Tibial nerve (tissue), 4 donors: ENCODE measurements around the gene C1RL. TPM values are rescaled to one million over a fixed set of nuclear protein-coding genes. Genes with fewer than 3 reads are reported as not detected.

Experiments used
- DNase-seq, 2 donors: peaks; one replicate each; pipeline ENCODE4 v3.0.0-alpha.2; 2019; ENCODE audit warnings: low spot score in 2 of 2
- H3K27ac ChIP-seq, 4 donors: fragments of 200-600 bp; sonication (generic) in 3 of 4; one replicate each; pipeline ENCODE4 v1.5.1; 2017 to 2019; ENCODE audit warnings: mild to moderate bottlenecking in 1 of 4
- H3K27me3 ChIP-seq, 2 donors: fragments of 200-600 bp; sonication (generic) in 1 of 2; one replicate each; pipeline versions ENCODE4 v1.5.1 to v1.6.0; 2017 to 2019
- H3K36me3 ChIP-seq, 3 donors: fragments of 200-600 bp; sonication (generic); one replicate each; pipeline ENCODE4 v1.5.1; 2018 to 2019
- H3K4me1 ChIP-seq, 4 donors: fragments of 200-600 bp; sonication (generic) in 3 of 4; one replicate each; pipeline ENCODE4 v1.5.1; 2017 to 2019
- H3K4me3 ChIP-seq, 4 donors: fragments of 200-600 bp; sonication (generic) in 3 of 4; one replicate each; pipeline ENCODE4 v1.5.1; 2017 to 2019; ENCODE audit warnings: mild to moderate bottlenecking in 1 of 4, moderate library complexity in 1 of 4
- H3K9me3 ChIP-seq, 4 donors: fragments of 200-600 bp; sonication (generic) in 3 of 4; one replicate each; pipeline ENCODE4 v1.5.1; 2017 to 2019
- CTCF ChIP-seq, 5 experiments: fragments of 200-600 bp in 3 of 5; fragments of 450-650 bp in 2 of 5; sonication (generic) in 3 of 5; IDR thresholded peaks; one replicate each; pipeline ENCODE4 v1.5.1; 2016 to 2019; ENCODE audit warnings: antibody characterized with exemption in 5 of 5, mild to moderate bottlenecking in 3 of 5, moderate library complexity in 2 of 5
- EP300 ChIP-seq, 2 donors: sonication (generic); formaldehyde crosslinking; IDR thresholded peaks; one replicate each; pipeline ENCODE4 v1.6.1; 2017; ENCODE audit warnings: antibody characterized with exemption in 2 of 2, mild to moderate bottlenecking in 1 of 2
- POLR2A ChIP-seq, 2 donors: fragments of 450-650 bp; IDR thresholded peaks; one replicate each; pipeline ENCODE4 v1.6.1; 2017; ENCODE audit warnings: antibody characterized with exemption in 2 of 2, mild to moderate bottlenecking in 2 of 2, moderate library complexity in 2 of 2
- WGBS, 2 donors: methylation state at CpG; one replicate each; pipeline ENCODE4 v1.1.5; 2018; 5-methylcytosine and 5-hydroxymethylcytosine counted together
- total RNA-seq, 4 donors: library from RNA; depleted of rRNA; stranded (reverse); fragments of >200 nt; gene quantifications; one replicate each; pipeline ENCODE4 v1.1.0, GENCODE V29; 2016

Gene C1RL
- total RNA-seq, 4 donors from 2014 or later = 125 to 214 (median 180) TPM

GRCh38 chr12:7127916-7128626 is 19.1 kb upstream of the C1RL start:
- Histone ChIP-seq H3K36me3 (no peaks in the 10 kb centered on the region), H3K27ac (peak overlapping the region in 1 of 4 donors; percentile 12), H3K4me3 (peak overlapping the region in 1 of 4 donors; percentile 15), H3K9me3 (no peaks in the 10 kb centered on the region), H3K27me3 (no peaks in the 10 kb centered on the region), H3K4me1 (peaks cover 0 to 41% (median 16%) of the 10 kb centered on the region in 4 donors)
- no peak for DNase-seq
- WGBS, 2 donors = 83 to 86% methylated on average over 16 to 17 of the region's 17 CpGs
- TF ChIP-seq POLR2A (IDR thresholded peaks at IDR 0.05) (no peak), CTCF (IDR thresholded peaks at IDR 0.05) (no peak), EP300 (IDR thresholded peaks at IDR 0.05) (no peak)

- WGBS, 2 donors = 68 to 73% methylated on average over 4 of the region's 4 CpGs
- no peaks in the 10 kb centered on the region for H3K27me3 ChIP-seq
Measured at GRCh38 chr12:7125632-7126227, 16.7 kb upstream of the C1RL start.

GRCh38 chr12:7123806-7124522 is 14.9 kb upstream of the C1RL start:
- Histone ChIP-seq H3K4me1 (peaks cover 0 to 24% (median 4%) of the 10 kb centered on the region in 4 donors), H3K9me3 (no peaks in the 10 kb centered on the region), H3K4me3 (no peak overlapping the region), H3K27ac (no peak overlapping the region), H3K36me3 (no peaks in the 10 kb centered on the region), H3K27me3 (no peaks in the 10 kb centered on the region)
- 56 to 59% methylated on average over 11 of the region's 11 CpGs for WGBS, 2 donors
- no peak for TF ChIP-seq EP300 (IDR thresholded peaks at IDR 0.05)
- TF ChIP-seq CTCF (IDR thresholded peaks at IDR 0.05) = no peak
- no peak for TF ChIP-seq POLR2A (IDR thresholded peaks at IDR 0.05)
- DNase-seq = no peak

More at GRCh38 chr12:7125632-7126227, 16.7 kb upstream of the C1RL start:
- Histone ChIP-seq H3K4me1 (peaks cover 0 to 42% (median 12%) of the 10 kb centered on the region in 4 donors), H3K4me3 (no peak overlapping the region), H3K36me3 (no peaks in the 10 kb centered on the region), H3K27ac (no peak overlapping the region), H3K9me3 (no peaks in the 10 kb centered on the region)
- no peak for DNase-seq
- TF ChIP-seq EP300 (IDR thresholded peaks at IDR 0.05) = no peak

GRCh38 chr12:7122811-7123769 is 14.1 kb upstream of the C1RL start:
- DNase-seq = no peak
- no peaks in the 10 kb centered on the region for H3K9me3 ChIP-seq
- peaks cover 0 to 2% (median 0%) of the 10 kb centered on the region in 3 donors for H3K36me3 ChIP-seq
- peak overlapping the region in 1 of 4 donors; percentile 23 for H3K27ac ChIP-seq
- H3K4me1 ChIP-seq = peaks cover 0 to 15% (median 3%) of the 10 kb centered on the region in 4 donors
- 39 to 40% methylated on average over 7 of the region's 7 CpGs for WGBS, 2 donors
- H3K27me3 ChIP-seq = no peaks in the 10 kb centered on the region
- TF ChIP-seq POLR2A (IDR thresholded peaks at IDR 0.05) (no peak), CTCF (IDR thresholded peaks at IDR 0.05) (no peak), EP300 (IDR thresholded peaks at IDR 0.05) (no peak)
- H3K4me3 ChIP-seq = no peak overlapping the region

GRCh38 chr12:7121324-7121723 is 12.3 kb upstream of the C1RL start:
- no peaks in the 10 kb centered on the region for H3K27me3 ChIP-seq
- peaks cover 0 to 18% (median 0%) of the 10 kb centered on the region in 3 donors for H3K36me3 ChIP-seq
- H3K4me3 ChIP-seq = no peak overlapping the region
- TF ChIP-seq CTCF (IDR thresholded peaks at IDR 0.05) (no peak), EP300 (IDR thresholded peaks at IDR 0.05) (no peak), POLR2A (IDR thresholded peaks at IDR 0.05) (no peak)
- 73 to 81% methylated on average over 5 of the region's 5 CpGs for WGBS, 2 donors
- DNase-seq = no peak
- H3K4me1 ChIP-seq = peaks cover 0 to 15% (median 3%) of the 10 kb centered on the region in 4 donors
- H3K27ac ChIP-seq = no peak overlapping the region
- no peaks in the 10 kb centered on the region for H3K9me3 ChIP-seq
